Activated CD8-positive, alpha-beta memory T cell treated with anti-CD3 and anti-CD28 coated beads, Interleukin-2, amount 50 U/mL, for 48 hours (primary cell): ENCODE data around the gene GALNT14.

ENCODE experiments used
- DNase-seq: peaks from one replicate; pipeline ENCODE4 v3.0.0-alpha.2; 2020

The GALNT14 gene

GRCh38 chr2:31083234-31083993, 54.8 kb downstream of the GALNT14 start:
- DNase-seq = no peak

GRCh38 chr2:31082002-31082401, 56.2 kb downstream of the GALNT14 start:
- DNase-seq = no peak

- no peak for DNase-seq
These were observed 56.7 kb downstream of the GALNT14 start for GRCh38 chr2:31081492-31081891.

- no peak for DNase-seq
These were observed 57.9 kb downstream of the GALNT14 start for GRCh38 chr2:31080361-31080760.

DNA sequence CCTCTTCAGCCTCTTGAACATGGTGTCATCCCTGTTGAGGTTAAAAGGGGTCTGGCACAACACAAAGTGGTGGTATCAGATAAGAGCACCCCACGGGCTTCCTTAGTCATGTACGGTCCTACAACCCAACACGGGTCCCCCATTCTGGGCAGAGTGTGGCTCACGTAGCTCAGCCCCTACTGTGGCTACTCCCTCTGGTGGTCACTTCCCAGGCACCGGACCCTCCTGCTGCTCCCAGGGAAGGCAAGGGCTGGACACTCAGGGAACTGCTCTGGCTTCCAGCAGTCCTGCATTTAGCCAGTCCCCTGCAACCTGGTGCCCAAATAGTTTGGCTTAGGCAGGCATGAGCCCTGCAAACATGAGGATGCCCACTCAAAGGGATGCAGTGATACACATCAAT, 58.6 kb downstream of the GALNT14 start:
- no peak for DNase-seq

DNA sequence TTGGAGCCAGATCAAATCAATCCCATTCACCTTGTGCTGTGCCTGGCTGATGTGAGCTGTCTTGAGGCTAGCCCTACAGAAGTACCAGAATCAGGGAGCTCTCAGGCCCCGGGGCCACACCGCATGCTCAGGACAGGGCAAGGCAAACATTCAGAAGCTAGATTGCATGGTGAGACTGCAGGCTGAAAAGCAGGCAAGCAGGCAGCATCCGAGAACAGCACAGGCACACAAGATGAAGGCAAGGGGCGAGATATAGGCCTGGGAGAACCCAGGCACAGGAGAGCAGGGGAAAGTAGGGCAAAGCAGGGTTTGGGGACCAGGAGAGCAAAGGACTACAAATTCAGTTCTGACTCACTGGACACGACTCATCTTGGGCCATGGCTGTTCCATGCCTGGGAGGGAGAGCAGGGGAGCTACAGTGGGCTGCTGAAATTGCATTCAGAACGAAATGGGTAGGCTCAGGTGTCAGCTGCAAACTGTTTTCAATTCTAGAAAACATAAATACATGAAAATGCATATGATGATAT, 59.6 kb downstream of the GALNT14 start:
- no peak for DNase-seq

GRCh38 chr2:31078011-31078410, 60.2 kb downstream of the GALNT14 start:
- no peak for DNase-seq

- no peak for DNase-seq
These were observed 62.2 kb downstream of the GALNT14 start for GRCh38 chr2:31075941-31076590.

- DNase-seq = no peak
These were observed 62.8 kb downstream of the GALNT14 start for GRCh38 chr2:31075431-31075830.

DNA sequence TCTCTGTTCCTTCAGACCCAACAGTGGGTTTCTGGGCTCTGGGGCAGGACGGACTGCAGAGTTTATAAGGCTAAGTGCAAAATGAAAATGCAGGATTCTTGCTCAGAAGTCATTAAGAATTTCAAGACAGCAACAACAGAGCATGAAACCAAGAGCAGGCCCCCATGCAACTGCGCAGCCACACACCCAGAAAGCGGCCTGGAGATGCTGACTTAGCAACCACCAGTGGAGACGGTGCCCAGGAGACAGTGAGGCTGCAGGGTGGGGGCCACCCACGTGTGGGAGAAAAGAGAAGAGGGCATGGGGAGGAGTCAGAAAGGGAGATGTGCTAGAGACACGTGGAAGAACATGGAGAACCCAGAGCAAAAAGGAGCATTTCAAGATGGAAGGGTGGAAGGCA, 66.5 kb downstream of the GALNT14 start:
- DNase-seq = no peak

DNA sequence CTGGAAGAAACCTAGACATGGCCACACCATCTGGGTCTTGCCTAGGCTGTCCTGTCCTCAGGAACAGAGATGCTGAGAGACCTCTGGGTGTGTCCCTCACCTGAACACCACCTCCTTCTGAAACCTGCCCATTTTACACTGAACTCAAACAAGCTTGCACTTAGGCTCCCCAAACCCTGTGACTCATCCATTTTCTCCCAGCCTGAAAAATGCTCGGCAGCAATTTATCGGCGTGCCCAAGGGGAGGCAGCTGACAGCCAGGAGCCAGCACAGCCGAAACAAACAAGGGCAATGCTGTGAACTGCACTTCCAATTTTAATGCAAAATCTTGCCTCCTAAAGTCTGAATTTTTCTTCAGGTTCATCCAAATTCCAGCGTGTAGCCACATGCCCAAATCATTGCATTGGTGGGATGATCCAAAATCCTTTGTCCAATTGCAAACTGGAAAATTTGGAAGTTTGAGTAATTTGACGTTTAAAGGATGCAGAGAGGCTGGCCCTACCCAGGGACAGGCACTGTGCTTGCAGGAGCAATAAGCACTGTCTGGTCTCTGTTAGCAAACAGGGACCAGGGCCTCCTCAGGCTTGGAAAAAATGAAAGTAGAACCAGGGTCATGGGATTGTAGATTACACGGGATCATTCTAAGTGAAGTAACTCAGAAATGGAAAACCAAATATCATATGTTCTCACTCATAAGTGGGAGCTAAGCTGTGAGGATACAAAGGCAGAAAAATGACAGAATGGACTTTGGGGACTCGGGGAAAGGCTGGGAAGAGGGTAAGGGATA, 67.7 kb downstream of the GALNT14 start:
- no peak for DNase-seq

GRCh38 chr2:31069643-31070325, 68.5 kb downstream of the GALNT14 start:
- DNase-seq = no peak

- no peak for DNase-seq
These were observed 71.0 kb downstream of the GALNT14 start for GRCh38 chr2:31067259-31067658.

DNA sequence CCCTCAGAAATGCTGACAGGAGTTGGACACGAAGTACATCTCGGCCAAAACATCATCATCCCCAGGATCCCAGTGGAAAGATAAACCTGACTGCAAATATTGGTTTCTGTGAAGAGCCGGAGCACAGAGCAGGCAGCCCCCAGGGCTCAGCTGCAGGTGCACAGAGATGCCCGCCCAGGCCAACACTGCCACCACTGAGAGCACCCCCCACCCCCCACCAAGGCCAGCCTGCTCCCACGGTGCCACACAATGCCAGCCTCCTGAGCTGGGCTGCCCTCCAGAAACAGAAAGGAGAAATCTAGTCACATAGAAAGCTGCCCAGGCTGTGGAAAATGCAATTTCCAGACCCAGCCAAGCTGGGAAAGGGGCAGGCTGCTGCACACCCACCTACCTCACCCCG, 71.7 kb downstream of the GALNT14 start:
- no peak for DNase-seq

DNA sequence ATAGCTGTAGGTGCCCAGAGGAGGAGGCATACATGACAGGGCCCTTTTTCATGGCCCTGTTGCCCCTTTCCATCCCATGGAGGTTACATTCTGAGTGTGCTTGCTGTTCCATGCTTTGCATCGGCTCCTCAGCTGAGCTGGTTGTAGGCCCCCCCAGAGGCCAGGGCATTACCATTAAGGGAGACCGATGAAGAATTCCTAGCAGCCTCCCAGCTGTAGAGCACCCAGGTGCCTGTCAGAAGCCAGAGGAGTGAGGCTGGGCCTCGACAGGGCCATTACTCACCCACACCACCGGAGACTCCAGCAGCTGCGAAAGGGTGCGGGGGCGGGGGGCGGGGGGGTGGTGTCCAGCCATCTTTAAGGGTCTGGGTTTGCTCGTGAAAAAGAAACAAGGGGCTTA, 72.2 kb downstream of the GALNT14 start:
- no peak for DNase-seq

DNA sequence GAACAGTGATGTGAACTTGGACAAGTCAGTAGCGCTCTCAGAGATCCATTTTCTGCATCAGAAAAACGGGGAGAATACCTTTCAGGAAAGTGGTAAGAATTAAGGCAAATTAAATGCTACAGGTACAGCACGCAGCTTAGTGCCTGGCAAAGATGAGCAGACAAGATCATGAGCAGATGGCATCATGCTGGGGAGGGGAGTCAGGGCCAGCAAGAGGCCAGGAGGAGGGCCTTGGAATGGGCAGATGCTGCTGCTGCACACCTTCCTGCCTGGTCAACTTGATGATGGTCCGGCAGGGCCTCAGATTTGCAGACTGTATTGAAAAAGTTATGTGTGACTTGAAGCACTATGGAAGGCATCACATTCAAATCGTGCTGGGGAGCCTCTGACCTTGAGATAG, 72.9 kb downstream of the GALNT14 start:
- no peak for DNase-seq

GRCh38 chr2:31060397-31060796, 77.8 kb downstream of the GALNT14 start:
- no peak for DNase-seq

DNA sequence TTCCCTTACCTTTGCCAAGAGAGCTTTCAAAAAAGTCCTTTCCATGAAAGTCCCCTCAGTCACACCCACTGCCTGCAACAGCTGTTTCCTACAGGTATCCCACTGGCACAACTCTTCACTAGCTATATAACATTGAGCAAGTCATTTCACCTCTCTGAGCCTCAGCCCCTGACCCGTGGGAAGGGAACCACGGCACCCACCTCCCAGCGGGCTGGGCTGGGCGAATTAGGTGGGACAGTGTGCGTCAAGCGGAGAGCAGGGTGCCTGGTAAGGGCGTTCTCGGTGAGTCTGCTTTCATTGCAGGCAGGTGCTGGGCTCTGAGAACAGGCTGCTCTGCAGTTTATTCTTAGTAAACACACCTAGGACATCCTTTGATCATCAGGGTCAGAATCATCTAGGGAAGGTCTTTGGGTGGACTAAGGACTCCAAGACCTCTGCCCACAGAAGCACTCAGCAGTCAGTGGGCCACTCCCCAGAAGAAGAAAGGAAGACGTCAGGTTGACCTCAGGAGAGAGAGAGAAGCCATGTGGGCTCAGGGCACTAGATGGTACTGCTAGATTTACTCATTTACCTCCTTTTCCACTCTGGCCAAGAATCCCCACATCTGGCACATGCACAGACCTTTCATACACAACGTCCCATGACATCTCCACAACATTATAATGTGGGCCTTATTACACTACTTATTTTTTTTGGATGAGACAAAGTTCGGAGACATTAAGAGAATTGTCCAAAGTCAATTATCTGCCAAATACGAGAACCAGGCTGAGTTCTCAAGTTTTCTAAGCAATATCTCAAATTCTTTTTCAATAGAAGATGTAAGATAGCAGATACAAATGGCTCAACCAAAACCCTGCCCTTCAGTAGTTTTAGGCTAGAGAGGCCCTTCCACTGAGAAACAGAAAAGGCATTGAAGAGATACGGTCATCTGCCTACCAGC, 79.9 kb downstream of the GALNT14 start:
- no peak for DNase-seq

DNA sequence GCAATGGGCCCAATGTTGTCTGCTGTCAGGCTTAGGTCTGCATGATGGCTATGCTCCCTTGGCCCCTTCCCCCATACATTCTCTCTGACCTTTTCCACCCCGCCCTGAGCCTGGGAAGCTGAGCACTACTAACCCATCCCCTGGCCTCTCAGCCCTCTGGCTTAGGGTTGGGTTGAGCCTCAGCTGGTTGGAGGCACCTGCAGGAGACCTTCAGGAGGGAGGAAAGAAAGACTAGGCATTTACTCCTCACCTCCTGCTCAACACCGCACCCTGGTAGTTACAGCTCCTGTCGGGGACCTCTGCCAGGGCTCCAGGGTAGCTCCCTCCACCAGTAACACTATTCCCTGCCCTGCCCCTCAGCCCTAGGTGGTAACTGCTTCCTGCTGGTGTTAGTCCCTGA, 80.5 kb downstream of the GALNT14 start:
- DNase-seq = no peak

DNA sequence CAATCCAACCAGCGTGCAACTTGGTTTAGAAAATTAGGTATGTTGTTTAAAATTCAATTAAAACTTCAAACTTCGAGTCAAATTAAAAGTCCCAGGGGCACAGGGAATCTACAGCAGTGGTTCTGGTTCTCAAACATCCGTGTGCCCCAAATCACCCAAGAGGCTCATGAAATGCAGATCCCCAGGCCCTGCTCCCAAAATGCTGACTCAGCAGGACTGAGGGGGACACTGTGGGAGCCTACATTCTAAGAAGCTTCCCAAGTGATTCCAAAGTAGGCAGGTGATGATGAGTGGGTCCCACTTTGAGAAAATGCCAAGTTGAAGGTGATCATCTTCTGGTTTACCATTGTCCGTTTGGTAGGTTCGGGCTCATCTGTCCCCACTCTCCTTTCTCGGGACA, 82.3 kb downstream of the GALNT14 start:
- DNase-seq = no peak

DNA sequence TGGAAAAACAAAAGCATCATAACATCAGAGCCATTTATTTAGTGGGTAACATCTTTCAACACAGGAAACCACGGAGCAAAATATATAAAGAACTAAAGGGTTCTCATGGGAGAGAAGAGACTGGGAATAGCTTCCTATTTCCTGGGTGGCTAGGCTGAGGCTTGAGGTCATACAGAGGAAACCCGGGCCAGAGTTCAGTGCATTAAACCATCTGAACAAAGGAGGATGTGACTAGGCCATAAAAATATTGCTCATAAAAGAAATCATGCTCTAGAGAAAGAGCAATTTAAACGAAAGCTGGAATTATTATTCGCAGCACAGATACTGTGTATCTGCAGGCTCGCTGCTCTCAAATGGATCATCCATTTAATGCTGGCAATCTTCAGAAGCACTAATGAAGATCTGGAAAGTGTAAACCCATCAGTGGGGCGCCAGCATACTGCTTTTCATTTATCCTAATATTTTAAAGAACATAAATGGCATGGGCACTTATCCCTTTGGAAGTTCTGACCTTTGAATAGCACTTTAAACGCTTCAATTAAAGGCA, 83.3 kb downstream of the GALNT14 start:
- no peak for DNase-seq
